ENCODE data around the gene EPHA6.

DNA sequence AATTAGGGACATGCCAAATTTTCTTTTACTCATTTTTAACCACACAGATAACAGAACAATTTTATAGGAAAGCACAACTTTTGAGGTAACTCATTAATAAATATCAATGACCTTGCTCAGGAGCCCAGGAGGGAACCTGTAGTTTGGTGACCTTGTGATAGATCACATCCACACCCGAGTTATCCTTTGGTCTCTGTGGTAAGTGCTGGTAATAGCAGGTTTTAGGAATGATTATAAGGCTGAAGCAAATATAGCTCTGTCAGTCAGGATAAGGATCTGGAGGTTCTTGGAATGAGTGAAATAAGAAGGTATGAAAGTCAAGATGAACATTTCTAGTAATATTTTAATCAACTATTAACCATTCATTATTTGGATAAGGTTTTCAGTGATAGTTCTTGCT lies 46.5 kb downstream of the EPHA6 start:
- TF ChIP-seq, protein P1, sequence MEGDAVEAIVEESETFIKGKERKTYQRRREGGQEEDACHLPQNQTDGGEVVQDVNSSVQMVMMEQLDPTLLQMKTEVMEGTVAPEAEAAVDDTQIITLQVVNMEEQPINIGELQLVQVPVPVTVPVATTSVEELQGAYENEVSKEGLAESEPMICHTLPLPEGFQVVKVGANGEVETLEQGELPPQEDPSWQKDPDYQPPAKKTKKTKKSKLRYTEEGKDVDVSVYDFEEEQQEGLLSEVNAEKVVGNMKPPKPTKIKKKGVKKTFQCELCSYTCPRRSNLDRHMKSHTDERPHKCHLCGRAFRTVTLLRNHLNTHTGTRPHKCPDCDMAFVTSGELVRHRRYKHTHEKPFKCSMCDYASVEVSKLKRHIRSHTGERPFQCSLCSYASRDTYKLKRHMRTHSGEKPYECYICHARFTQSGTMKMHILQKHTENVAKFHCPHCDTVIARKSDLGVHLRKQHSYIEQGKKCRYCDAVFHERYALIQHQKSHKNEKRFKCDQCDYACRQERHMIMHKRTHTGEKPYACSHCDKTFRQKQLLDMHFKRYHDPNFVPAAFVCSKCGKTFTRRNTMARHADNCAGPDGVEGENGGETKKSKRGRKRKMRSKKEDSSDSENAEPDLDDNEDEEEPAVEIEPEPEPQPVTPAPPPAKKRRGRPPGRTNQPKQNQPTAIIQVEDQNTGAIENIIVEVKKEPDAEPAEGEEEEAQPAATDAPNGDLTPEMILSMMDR (conservative IDR thresholded peaks at IDR 0.05; ENCODE audit: low read depth, low read length): no peak
- no peak for TF ChIP-seq EZH2phosphoT487 (IDR thresholded peaks at IDR 0.05; ENCODE audit: borderline replicate concordance, low read length)
- no peak for TF ChIP-seq EZH2 (IDR thresholded peaks at IDR 0.05; ENCODE audit: low read length, unreplicated experiment)
